Ovary (tissue), 3 donors: ENCODE measurements around the gene C2CD4A.

Source experiments
- CTCF ChIP-seq, 3 donors: fragments of 450-650 bp in 2 of 3; fragments of 200-600 bp in 1 of 3; IDR thresholded peaks; one replicate each; pipeline versions ENCODE4 v1.5.1 to v1.8.0; 2016 to 2022; ENCODE audit warnings: antibody characterized with exemption in 3 of 3, mild to moderate bottlenecking in 1 of 3
- EP300 ChIP-seq: sonication (generic); formaldehyde crosslinking; IDR thresholded peaks from one replicate; pipeline ENCODE4 v1.6.1; 2017; ENCODE audit warnings: antibody characterized with exemption
- POLR2A ChIP-seq: fragments of 450-650 bp; IDR thresholded peaks from one replicate; pipeline ENCODE4 v1.6.1; 2017; ENCODE audit warnings: antibody characterized with exemption, mild to moderate bottlenecking, moderate library complexity
- donor health status: DM: no; HTN: no; CAD: no.

GRCh38 chr15:62068071-62068809 lies 1.5 kb downstream of the C2CD4A start:
- TF ChIP-seq CTCF (IDR thresholded peaks at IDR 0.05) (no peak), EP300 (no peak), POLR2A (no peak)
